Stimulated activated CD4-positive, alpha-beta T cell treated with anti-CD3 and anti-CD28 coated beads, Interleukin-15, amount 100 ng/mL, for 24 hours (primary cell): Measurements from ENCODE around the gene NF1.
"Not testable (repeated sequence)": the region's sequence is repeated elsewhere in the genome, so short reads cannot be mapped to it uniquely, and the experiment has no call there.

Source experiments
- DNase-seq: peaks from one replicate; pipeline ENCODE4 v3.0.0-alpha.2; 2020

NF1 gene, protein sequence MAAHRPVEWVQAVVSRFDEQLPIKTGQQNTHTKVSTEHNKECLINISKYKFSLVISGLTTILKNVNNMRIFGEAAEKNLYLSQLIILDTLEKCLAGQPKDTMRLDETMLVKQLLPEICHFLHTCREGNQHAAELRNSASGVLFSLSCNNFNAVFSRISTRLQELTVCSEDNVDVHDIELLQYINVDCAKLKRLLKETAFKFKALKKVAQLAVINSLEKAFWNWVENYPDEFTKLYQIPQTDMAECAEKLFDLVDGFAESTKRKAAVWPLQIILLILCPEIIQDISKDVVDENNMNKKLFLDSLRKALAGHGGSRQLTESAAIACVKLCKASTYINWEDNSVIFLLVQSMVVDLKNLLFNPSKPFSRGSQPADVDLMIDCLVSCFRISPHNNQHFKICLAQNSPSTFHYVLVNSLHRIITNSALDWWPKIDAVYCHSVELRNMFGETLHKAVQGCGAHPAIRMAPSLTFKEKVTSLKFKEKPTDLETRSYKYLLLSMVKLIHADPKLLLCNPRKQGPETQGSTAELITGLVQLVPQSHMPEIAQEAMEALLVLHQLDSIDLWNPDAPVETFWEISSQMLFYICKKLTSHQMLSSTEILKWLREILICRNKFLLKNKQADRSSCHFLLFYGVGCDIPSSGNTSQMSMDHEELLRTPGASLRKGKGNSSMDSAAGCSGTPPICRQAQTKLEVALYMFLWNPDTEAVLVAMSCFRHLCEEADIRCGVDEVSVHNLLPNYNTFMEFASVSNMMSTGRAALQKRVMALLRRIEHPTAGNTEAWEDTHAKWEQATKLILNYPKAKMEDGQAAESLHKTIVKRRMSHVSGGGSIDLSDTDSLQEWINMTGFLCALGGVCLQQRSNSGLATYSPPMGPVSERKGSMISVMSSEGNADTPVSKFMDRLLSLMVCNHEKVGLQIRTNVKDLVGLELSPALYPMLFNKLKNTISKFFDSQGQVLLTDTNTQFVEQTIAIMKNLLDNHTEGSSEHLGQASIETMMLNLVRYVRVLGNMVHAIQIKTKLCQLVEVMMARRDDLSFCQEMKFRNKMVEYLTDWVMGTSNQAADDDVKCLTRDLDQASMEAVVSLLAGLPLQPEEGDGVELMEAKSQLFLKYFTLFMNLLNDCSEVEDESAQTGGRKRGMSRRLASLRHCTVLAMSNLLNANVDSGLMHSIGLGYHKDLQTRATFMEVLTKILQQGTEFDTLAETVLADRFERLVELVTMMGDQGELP (N-terminal part only)

DNA sequence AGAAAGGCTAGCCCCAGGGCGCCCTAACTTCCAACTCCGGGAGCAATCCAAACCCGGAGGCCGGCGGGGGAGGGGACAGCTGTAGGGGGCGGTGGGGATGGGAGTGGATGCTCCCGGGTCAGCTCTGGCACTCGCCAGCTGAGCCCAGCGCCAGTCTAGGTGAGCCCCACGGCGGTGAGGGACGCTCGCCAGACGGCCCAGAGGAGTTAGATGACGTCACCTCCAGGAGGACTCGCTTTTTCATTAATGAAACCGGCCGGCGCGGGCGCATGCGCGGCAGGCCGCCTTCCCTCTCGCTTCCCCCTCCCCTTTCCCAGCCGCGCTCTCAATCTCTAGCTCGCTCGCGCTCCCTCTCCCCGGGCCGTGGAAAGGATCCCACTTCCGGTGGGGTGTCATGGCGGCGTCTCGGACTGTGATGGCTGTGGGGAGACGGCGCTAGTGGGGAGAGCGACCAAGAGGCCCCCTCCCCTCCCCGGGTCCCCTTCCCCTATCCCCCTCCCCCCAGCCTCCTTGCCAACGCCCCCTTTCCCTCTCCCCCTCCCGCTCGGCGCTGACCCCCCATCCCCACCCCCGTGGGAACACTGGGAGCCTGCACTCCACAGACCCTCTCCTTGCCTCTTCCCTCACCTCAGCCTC lies at the start of gene NF1:
NF1 (plus strand) TSS at position 378 of the 636 bp plus-strand sequence. CDS start 333 bp downstream, outside the sequence.
- DNase-seq: peak; percentile 93

- not testable (repeated sequence) for DNase-seq
Measured at GRCh38 chr17:31046856-31047425, 47.8 kb upstream of the NF1 start.

GRCh38 chr17:31048142-31048541 lies 46.6 kb upstream of the NF1 start:
- no peak for DNase-seq

GRCh38 chr17:31048780-31049179 lies 46.0 kb upstream of the NF1 start:
- DNase-seq: no peak

DNA sequence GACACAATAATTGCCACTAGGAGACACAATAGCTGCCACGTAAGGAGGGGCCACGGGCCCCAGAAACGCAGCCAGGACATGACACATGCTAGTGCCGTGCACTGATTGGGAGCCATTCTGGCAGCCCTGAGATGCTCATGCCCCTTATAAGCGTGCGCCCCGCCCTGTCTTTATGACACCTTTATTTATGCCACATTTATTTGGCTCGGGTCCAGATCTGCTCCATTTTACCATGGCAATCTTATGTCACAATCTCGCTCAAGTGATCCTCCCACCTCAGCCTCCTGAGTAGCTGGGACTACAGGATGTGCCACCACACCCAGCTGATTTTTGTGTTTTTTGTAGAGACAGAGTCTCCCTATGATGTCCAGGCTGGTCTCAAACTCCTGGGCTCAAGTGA lies 43.8 kb upstream of the NF1 start:
- no peak for DNase-seq

DNA sequence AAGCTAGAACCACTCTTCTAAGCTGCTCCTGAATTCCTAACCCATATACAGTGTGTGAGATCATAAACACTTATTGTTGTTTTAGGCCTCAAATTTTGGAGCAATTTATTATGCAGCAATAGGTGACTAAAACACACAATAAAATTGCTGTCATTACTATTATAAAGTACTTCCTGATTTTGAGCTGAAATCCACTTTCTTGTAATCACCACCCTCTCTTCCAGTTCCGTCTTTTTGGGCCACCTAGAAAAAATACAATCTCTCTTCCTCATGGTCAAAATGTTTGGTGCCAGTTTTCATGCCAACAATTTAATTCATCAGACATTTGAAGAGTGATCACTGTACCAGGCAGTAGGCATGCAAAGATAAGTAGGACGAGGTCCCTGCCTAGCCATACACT lies 43.3 kb upstream of the NF1 start:
- no peak for DNase-seq

DNA sequence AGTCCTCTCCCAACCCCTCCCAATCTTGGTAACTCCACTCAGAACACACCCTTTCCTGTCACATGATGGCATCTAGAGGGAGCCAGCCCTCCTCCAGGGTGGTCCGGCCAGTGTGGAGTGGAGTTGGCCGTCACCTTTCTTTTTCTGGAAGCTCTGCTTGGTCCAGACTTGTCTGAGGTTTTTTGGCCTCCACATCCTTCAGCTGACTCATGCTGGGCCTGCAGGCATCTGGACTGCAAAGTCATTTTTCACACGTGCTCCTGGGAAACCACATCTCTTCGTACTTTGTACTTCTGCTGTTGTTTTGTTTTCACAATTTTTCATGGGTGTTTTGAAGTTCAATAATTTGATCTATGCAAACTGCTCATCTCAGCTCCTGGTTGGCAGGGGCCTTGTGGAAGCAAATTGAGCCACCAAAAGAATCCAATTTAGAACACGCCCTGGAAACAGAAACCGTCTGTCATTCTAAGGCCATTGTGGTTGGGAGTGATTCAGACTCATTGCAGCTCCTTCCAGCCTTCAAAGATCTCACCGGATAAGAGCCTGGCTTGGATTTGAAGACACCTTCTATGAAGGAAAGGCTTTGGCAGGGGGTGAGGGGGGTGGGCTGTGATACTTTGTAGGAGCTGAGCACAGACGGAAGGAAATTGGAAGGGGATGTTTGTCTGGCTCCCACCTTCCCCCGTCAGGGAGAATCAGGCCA lies 42.4 kb upstream of the NF1 start:
- no peak for DNase-seq

DNA sequence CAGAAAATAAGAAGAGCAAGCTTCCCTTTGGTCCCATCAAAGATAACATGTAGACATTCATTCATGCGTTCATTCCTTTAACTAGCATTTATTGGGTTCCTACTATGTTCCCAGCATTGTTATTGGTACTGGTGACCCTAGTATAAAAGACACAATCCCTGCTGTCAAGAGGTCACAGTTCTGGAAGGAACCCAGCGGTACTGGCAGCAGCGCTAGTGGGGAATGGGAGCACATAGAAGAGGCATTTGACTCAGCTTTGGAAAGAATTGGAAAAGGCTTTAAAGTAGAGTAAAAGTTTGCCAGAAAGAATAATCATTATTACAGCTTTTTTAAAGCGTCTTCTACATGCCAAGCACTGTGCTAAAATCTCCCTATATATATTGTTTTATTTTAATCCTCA lies 41.7 kb upstream of the NF1 start:
- DNase-seq: no peak

GRCh38 chr17:31054761-31055160 lies 40.0 kb upstream of the NF1 start:
- no peak for DNase-seq

GRCh38 chr17:31058976-31059375 lies 35.8 kb upstream of the NF1 start:
- DNase-seq: no peak

DNA sequence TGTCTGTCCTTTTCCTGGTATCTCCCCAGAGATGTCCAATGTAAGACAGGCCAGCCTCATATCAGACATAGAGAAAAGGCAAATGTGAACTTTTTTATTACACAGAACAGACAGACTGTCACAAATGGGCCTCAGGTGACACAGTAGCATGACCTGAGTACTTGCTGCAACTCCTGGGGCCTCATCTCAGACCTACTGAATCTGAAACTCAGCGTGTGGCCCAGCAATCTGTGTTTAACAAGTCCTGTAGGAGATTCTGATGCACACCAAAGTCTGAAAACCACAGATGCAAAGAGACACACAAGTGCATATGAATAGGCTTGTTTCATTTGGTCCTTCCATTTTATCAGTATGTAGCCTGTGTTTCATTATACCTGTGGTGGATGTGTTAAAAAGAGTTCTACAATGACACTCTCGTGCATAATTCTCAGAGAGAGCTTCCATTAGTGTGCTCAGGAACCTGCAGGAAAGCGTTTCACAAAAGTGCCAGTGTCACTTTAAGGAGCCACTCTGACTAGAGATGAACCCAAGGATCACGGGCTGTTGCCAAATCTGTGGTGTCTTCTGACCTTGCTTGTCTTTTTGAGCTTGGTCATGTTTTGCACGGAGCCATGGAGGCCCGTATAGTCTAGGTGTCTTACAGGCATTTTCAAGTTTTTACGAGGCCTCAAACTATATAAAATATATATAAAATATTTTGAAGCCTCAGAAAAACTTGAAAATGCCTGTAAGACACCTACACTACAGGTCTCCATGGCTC lies 33.8 kb upstream of the NF1 start:
- DNase-seq: no peak

DNA sequence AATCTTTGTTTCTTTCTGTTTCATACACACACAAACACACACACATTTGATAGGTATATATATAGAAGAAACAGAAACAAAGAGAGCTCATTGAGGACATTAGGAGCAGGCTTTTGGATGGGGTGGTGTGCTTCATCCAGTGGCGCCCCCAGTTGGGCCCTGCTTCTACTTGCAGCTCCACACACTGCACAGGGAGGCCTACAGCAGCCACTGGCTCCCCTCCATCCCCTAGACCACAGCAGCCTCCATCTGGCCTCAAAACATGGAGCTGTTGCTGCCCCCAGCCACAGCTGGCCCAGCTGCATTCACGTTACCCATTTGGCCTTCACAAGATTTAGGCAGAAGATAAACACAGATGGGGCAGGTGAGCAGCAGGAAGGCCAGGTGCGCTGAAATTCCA lies 33.1 kb upstream of the NF1 start:
- peak; percentile 20 for DNase-seq

GRCh38 chr17:31062346-31062745 lies 32.4 kb upstream of the NF1 start:
- no peak for DNase-seq

- no peak for DNase-seq
Measured at GRCh38 chr17:31064707-31065106, 30.1 kb upstream of the NF1 start.

DNA sequence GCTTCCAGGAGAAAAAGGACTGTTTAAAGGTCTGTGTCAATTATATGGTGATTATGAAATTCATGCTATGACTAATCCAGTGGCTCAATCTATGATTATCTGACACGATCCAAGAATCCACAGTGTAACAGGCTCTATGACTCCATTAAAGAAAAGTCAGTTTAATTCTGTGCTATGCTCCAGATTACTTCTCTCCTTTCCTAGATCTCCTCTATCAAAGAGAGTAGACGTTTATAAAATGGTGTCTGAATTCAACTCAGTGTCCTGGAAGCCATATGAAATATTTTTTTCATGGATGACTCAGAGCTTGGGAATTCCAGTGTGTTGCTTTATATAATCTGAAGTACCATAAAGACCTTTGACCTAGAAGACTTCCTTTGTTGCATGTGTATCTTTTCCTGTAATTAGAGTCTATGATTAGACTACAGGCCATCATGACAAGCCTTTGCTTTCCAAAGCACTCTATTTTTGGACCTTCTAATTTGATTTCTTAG lies 27.0 kb upstream of the NF1 start:
- DNase-seq: no peak

DNA sequence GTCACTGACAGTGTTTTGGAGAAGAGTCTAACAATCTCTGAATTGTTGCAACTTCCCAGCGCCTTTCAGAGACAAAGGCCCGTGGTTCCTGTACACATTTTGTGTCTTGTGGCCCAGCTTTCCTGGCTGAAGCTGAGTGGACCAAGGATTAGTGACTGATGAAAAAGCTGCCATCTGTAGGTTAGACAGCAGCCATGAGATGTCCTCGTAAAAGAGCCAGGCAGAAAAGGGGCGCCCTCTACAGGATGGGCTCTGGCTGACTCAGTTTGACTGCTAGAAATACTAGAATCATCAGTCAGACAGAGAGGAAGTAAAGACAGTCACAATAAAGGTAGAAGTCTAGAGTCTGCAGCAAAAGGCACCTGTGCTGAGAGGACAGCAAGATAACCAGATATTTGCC lies 26.5 kb upstream of the NF1 start:
- DNase-seq: peak; percentile 71

- DNase-seq: no peak
Measured at GRCh38 chr17:31072186-31072585, 22.6 kb upstream of the NF1 start.

DNA sequence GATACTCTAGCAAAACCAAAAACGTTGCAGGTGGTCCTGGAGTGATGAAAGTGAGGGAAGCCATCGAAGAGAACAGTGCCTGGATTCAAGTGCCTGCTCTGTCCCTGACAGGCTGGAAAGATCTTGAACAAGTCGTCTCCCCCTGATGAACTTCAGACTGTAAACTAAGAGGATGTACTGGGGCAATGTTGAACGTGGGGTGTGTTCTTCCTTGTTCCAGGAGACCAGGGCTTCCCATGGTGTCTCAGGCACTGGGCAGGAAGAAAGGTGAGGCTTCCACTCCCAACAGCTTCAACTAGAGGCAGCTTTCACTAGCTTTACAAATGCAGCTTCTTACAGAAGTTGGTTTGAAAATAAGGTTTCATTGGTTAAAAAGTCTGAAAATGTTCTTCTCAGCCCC lies 21.4 kb upstream of the NF1 start:
- DNase-seq: no peak

- DNase-seq: no peak
Measured at GRCh38 chr17:31074772-31075555, 19.8 kb upstream of the NF1 start.

GRCh38 chr17:31078290-31078689 lies 16.5 kb upstream of the NF1 start:
- DNase-seq: no peak
